Stimulated activated CD8-positive, alpha-beta memory T cell treated with anti-CD3 and anti-CD28 coated beads, Interleukin-15, amount 100 ng/mL, for 4 hours (primary cell): ENCODE results near the gene CCDC28B.

Source experiments
- DNase-seq, 2 donors: peaks; one replicate each; pipeline ENCODE4 v3.0.0-alpha.2; 2020; ENCODE audit warnings: low read depth in 2 of 2

CCDC28B gene

DNA sequence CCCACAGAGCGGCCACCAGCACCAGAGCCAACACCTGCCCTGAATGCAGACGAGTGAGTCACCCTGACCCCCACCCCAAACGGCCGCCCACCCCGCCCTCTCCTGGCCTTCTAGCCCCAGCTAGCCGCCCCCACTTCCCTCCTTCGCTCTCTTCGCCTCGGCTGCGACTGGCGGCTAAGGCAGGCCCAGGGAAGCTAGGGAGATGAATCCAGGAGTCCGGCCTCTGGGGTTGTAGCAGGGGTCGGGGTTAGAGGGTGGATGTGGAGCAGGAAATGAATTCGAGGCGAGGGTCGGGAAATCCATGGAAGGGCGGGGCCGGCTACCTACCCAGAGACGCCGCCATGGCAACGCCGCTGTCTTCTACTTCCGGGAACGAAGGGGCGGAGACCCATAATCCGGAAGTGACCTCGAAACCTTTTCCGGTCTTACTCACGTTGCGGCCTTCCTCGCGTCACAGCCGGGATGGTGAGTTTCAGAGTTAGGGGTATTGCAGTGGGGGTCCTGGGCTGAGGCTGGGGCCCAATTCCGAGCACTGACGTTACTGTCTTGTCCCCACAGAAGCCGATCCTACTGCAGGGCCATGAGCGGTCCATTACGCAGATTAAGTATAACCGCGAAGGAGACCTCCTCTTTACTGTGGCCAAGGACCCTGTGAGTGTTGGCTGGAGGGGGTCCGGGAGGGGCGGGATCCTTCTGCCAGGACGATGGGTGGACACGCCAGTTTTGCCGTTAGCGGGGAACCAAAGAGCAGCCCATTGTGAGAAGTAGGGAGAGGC lies 21.8 kb downstream of the CCDC28B start, which contains the start of the genes EIF3I and TMEM234:
TSS of gene EIF3I (plus strand) at position 428 of the 776 bp plus-strand sequence. CDS start at position 463, 35 bp downstream.
TSS of gene TMEM234 (minus strand) at position 374 of the 776 bp plus-strand sequence. CDS start at position 343, 31 bp downstream.
- peak; percentile 83 to 89 for DNase-seq

DNA sequence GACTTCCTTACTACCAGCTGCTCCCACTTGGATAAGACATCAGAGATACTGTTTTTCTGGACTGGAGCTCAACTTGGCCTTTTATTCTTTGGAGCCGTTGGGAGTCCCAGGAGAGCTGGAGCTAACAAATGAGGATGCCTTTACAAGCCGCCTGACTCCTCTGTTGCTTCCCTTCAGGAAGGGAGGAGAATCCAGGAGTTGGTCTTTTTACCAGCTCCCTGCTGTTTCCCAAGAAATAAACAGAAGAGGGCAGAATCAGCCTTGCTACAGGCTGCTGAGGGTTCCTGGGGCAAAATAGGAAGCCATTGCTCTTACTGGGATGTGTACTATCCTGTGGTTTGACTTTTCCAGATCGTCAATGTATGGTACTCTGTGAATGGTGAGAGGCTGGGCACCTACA lies 23.3 kb downstream of the CCDC28B start:
- DNase-seq: no peak

GRCh38 chr1:32224285-32224684 lies 23.9 kb downstream of the CCDC28B start:
- DNase-seq: no peak

DNA sequence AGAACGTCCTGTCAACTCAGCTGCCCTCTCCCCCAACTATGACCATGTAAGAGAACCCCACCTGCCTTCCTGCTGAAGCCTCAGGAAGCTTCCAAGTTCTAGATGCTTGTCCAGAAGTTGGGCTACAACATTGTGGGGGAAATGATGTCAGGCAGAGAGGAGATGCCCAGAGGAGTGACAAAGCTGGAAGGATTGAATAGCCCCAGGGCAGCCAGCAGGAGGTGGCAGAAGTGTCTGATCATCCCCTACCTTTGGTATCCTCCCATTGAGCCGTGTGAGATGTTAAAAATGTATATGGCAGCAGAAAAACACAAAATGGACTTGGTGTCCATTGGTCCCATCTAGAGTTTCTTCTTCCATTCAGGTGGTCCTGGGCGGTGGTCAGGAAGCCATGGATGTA lies 28.4 kb downstream of the CCDC28B start:
- DNase-seq: no peak

DNA sequence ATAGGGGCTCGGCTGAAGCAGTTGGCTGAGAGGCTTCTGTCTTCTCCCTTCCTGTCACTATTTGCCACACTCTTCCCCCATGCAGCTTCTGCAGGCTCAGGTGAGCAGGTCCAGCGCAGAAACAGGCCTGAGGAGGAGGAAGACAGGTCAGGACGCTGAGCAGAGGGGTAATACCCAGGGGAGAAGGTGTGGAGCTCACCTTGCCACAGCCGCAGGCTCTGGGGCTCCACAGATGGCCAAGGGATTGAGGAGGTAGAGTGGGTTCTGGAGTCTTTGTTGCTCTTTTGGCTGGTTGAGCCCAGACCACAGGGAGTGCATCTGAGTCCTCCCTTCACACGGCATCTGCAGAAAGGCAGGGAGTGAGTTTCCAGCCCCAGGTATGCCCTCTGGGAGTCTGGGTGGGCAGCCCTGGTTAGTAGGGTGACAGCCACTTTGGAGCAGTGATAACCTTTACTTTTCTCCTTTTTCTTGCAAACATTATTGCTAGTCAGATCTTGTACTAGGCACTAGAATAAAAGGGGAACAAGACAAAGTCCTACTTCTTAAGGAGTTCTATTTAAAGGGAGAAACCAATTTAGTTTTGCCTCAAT lies 31.5 kb downstream of the CCDC28B start:
- no peak for DNase-seq

DNA sequence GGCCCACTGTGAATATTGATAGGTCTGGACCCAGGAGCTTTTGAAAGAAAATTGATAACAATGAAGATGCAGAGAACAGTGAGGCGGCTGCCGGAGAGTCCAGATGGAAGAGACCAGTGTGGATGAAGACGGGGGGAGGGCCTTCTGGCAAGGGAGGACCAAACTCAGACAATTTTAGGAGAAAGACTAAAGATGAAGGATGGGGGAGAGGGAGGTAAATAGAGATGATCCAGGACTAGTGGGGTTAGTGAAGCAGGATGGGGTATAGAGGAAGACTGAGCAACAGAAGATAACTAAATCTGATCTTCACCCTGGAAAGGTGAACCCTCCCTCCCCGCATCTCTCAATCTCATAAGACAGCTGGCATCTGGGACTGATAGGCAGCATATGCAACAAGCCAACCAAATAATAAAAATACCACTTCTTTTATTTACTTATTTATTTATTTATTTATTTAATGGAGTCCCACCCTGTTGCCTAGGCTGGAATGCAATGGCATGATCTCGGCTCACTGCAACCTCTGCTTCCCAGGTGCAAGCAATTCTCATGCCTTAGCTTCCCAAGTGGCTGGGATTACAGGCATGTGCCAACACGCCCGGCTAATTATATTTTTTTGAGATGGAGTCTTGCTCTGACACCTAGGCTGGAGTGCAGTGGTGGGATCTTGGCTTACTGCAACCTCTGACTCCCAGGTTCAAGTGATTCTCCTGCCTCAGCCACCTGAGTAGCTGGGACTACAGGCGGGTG lies 32.3 kb downstream of the CCDC28B start:
- no peak for DNase-seq

GRCh38 chr1:32234792-32235191 lies 34.4 kb downstream of the CCDC28B start:
- no peak for DNase-seq

- no peak for DNase-seq
Measured at GRCh38 chr1:32239337-32239736, 38.9 kb downstream of the CCDC28B start.

- no peak for DNase-seq
Measured at GRCh38 chr1:32239790-32240139, 39.4 kb downstream of the CCDC28B start.

GRCh38 chr1:32240140-32240951 lies 40.0 kb downstream of the CCDC28B start:
- peak in 1 of 2 donors; percentile 30 for DNase-seq

DNA sequence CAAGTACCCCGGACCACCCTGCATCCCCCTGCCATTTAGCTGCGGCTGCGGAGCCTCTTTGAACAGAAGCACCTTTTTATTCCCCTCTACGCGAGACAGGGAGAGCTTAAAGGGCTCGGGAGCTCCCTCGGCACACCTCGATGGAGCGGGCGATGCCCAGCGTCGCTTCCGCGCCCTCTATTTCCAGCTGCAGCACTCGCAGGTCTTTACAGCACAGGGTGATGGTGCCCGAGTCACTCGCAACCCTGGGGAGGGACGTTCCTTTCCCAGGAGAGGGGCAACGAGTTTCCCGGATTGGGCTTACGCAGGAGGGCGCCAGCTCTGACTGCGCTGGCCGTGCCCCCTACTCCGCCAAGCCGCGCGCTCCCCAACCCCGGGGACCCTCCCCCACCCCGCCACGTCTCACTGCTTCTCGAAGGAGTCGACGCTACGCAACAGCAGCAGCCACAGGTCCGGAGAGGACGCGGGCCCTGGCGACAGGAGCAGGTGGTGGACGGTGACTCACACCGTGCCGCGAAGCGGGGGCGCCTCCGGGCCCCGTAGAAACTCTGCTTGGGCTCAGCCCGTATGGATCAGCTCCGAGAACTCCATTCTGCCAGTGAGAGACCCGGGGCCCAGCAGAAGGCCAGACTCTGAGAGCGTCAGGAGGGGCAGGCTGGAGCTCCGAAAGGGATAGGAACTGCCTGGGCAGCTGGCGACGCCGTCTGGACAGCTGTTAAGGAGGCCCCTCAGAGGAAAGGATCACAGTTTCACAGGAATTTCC lies 40.8 kb downstream of the CCDC28B start:
- DNase-seq: no peak

DNA sequence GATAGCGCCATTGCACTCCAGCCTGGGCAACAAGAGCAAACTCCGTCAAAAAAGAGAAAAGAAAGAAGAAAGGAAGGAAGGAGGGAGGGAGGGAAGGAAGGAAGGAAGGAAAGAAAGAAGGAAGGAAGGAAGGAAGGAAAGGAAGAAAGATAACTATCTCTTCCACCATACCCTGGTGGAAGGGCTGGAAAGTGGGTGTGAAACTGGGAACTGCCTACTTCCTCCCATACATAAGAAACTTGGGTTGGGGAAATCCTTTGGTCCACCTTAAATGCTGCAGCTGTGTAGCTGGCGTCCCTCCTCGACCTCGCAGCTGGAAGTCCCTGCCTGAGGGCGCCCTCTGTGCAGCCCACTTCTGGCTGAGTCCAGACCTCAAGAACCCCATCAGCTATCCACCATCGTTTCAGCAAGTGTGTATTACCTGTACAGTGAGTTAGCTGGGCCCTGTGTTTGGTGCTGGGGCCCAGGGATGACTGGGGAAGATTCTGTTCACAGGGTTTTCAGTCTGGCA lies 42.0 kb downstream of the CCDC28B start:
- no peak for DNase-seq

GRCh38 chr1:32246888-32247273 lies 46.5 kb downstream of the CCDC28B start, which contains the start of gene FAM167B:
TSS of gene FAM167B (plus strand) at chr1:32247222. CDS start at chr1:32247422, 200 bp downstream.
- no peak for DNase-seq

DNA sequence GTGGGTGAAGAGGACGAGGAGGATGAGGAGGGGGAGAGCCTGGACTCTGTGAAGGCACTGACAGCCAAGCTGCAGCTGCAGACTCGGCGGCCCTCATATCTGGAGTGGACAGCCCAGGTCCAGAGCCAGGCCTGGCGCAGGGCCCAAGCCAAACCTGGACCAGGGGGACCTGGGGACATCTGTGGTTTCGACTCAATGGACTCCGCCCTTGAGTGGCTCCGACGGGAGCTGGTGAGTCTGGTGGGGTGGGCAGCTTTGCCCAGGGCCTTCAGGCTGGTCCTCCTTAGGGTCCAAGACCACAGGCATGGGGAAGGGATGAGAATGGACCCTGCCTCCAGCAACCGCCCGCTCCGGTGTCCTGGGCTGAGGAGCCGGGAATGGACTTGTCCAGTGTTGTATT lies 47.1 kb downstream of the CCDC28B start:
- DNase-seq: no peak

DNA sequence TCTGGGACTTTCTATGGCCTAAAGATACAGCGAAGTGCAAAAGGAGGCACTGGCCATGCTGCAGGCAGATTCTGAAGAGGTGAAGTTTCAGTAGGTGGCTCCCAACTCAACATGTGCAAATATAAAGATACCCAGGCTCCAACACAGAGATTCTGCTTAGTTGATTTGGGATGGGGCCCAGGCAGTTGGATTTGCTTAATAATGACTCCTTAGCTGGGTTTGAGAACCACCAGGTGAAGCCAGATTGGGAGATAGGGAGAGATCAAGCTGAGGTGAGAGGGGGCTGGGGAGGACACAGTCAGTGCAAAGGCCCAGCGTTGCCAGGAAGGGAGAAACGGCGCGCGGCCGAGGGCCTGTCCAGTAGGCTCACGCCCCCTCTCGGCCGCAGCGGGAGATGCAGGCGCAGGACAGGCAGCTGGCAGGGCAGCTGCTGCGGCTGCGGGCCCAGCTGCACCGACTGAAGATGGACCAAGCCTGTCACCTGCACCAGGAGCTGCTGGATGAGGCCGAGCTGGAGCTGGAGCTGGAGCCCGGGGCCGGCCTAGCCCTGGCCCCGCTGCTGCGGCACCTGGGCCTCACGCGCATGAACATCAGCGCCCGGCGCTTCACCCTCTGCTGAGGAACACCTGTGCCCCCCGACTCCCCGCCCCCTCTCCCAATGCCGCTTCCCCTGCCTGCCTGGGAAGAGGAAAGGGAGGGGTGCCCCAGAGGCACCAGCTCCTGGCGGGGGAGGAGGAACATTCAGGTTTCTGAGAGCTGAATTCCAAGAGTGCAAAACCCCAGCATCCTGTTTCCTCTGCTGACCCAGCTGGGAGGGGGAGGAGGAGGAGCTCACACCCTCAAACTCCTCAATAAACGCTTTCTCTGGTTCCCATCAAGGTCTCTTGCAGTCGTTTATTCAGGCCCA lies 47.8 kb downstream of the CCDC28B start:
- peak in 1 of 2 donors; percentile 54 for DNase-seq

DNA sequence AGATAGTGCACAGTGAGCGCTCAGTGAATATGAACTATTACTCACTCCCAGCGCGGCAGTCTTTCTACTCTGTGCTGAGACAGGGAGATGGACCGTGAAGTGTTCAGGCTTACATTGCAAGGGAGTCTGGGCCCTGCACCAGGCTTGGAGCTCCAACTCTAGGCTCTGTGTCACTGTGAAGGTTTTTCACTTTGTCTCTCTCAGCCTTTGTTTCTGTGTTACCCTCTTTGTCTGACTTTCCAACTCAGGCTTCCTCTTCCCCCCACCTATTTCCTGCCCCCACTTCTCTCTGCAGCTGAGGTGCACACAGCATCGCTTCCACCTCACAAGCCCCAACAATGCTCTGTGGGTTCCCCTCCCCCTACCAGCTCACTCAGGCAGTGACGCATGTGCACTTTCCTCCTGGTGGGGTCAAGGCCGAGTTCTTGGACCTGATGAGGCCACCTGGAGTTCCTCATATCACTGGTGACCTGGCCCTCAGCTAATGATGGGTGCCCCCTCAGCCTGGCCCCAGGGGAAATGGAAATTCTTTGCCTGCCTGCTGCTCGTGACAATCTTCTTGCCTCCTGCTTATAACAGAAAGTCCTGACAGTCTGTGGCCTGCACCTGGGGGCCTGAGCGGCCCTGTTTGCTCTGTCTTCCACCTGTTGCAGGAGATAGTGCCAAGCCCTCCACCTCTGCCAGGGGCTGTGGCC lies 49.6 kb downstream of the CCDC28B start:
- DNase-seq: peak; percentile 64 to 71

GRCh38 chr1:32250893-32251716 lies 50.7 kb downstream of the CCDC28B start, which contains the start of gene LCK:
TSS of gene LCK (plus strand) at chr1:32251265. CDS start at chr1:32274330, 23,065 bp downstream.
- peak in 1 of 2 donors; percentile 44 for DNase-seq
